Measurements from ENCODE around the gene DOCK3.

GRCh38 chr3:50983887-50984286 lies 309.2 kb downstream of the DOCK3 start:
- TF ChIP-seq CTCF (conservative IDR thresholded peaks at IDR 0.05 in 1 of 2, IDR thresholded peaks at IDR 0.05 in 1 of 2; ENCODE audit: extremely low read depth in 1 of 2, insufficient read depth in 1 of 2, low read depth in 1 of 2, low read length in 2 of 2) (no peak), EZH2 (IDR thresholded peaks at IDR 0.05; ENCODE audit: borderline replicate concordance, low read length) (no peak)

Measured in mammary epithelial cell (primary cell).